ENCODE data around the gene RABGAP1. TPM values are rescaled to one million over a fixed set of nuclear protein-coding genes. Genes with fewer than 3 reads are reported as not detected.

Gene RABGAP1
- polyA plus RNA-seq, 1 donor, result 34.3 TPM

DNA sequence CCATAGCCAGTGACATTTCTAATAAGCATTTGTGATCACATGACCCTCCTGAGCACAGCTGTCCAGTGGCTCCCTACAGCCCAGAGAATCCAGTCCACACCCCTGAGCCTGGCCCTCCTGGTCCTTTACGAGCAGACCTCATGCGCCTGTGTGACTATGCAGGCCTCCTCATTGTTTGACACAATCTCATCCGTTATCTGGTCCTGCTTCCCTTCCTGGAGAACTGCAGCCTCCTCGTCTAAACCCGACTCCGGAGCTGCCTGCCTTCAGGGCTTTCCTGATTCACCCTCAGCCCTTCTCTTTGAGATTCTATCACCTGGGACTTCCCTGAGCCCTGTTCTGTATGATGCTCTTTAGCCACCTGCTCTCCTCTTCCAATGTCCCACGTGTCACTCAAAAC is 172.4 kb downstream of the RABGAP1 start:
- DNase-seq, result no peak

DNA sequence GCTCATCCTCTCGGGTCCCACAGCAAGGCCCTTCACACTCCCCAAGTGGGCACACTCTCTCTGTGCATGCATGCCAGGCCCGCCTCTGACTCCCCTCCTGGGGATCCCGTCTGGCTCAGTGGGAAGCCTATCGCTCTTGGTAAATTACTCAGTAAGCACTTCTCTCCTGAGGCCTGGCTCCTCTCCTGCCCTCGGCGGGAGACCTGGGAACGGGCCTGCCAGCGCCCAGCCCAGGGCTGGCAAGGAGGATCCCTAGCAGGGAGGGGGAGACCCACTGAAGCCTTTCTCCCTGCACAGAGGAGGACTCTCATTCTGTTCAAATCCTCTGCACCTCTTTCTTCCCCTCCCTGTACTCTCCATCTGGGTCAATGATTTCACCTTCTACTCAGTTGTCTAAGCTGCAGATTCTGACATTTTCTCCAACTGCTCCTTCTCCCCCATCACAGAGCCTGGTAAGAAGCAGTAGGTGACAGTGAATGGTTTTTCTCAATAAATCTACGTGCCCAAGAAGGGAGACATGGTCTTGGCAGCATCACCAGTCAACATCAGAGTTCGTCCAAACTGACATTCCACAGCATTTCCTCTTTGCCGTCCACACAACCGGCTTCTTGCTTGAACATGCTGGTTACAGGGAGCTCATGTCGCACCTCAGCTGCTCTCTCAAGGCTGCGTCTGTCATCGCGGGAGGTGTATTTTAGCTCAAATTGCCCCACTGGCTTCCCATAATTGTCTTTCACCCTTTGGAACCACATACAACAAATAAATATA is 174.5 kb downstream of the RABGAP1 start:
- DNase-seq, result no peak

DNA sequence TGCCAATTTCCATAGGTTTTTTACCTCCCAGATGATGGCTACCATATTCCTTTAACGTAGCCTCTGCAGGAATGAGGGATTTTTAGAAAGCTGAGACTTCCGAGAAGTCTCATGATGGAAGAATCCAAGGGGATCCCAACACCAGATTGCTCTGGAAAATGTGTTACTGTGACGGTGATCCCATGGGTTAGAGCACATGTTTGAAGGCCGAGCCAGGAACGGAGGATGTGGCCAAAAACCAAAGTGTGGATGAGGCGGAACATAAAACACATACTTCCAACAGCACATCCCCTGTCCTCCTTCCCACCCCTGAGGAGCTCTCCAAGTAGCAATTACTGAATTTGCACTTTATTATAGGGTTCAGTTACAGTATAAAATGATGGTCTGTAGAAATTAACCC is 175.2 kb downstream of the RABGAP1 start:
- no peak for DNase-seq

DNA sequence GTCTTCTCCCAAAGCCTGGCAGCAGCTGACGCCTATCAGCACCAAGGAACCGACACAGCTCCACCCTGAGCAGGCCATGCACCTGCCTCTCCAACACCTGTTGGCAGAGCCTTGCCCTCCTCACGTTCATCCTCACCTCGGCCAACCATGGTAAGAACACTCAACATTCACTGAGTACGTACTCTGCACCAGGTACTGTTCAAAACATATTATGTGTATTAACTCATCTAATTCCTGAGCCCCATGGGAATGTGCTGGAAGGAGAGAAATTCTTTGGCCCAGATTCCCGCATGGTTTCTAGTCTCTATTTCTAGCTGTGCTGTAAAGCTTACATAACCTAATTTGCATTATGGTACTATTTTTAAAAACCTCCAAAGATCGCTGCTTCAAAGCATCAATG is 178.7 kb downstream of the RABGAP1 start:
- DNase-seq, result no peak

GRCh38 chr9:123120131-123120530 is 179.3 kb downstream of the RABGAP1 start:
- no peak for DNase-seq

- DNase-seq, result no peak
Measured at GRCh38 chr9:123120953-123121352, 180.1 kb downstream of the RABGAP1 start.

DNA sequence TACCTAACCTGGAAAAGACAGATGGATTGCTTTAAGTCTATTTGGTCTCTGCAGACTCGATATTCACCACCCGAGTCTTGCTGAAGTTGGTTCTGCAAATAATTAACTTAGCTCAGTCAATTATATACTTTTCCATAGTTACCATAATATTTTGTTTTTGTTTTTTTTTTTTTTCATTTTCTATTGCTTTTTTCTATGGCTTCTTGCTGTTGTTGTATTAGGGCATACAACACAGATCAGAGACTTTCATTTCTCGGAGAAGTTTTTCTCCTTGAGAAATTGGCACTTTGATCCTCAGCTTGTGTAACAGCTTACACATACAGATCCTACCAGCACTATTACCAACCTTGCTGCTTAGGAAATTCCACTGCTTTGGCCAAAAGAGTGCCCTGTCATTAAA is 180.6 kb downstream of the RABGAP1 start:
- no peak for DNase-seq

GRCh38 chr9:123127512-123128075 is 186.8 kb downstream of the RABGAP1 start:
- DNase-seq, result no peak

GRCh38 chr9:123128591-123128990 is 187.8 kb downstream of the RABGAP1 start:
- no peak for DNase-seq

DNA sequence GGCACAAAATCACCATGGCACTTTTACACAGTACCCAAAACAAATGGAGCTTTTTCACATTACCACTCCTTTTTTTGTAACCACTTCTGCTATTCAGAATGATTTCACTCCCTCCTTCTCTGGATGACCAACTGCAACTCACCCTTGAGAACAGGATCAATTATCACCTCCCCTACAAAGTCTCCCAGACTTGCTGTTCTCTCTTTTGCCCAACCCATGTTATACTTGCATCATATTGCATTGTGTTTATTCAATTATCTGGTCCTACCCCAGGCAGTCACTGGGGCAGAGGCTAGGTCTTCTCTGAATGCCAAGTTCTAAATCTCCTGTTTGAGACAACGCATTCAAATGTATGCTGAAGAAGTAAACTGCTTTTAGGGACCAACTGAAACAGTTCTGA is 188.6 kb downstream of the RABGAP1 start:
- DNase-seq, result no peak

DNA sequence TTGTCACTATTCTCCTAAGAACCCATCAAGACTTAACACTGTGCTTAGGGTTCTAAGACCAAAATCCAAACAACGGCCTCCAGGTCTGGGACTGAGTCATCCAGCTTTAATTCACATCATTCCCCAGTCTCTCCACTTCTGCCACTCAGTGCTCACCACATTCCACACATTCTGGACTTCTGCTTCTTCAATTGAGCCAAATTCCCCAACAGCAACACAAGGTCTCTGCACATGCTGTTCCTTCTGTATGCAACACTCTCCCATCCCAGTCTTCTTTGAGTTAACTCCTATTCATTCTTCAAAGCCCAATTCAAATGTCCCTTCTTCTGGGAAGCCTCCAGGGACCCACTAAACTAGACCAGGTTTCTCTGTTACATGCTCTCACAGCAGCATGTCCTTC is 190.4 kb downstream of the RABGAP1 start:
- no peak for DNase-seq

GRCh38 chr9:123131993-123132392 is 191.2 kb downstream of the RABGAP1 start:
- DNase-seq, result no peak

DNA sequence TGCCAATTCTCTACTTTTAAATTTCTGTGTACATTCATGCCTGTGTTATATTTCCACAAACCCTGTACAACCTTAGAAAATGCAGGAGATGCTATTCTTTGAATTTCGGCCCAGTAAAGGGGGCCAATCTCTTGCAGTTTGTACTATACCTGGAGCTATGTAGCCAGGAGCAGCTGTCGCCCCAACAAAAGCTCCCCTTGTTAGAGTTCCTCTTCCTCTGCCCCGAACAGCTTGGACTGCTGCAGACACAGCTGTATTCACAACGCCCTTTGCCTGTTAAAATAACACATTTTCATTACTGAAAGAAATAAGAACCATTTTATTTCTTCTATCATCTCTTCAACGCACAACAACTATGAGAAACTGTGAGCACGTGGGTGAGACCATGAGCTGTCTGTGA is 191.9 kb downstream of the RABGAP1 start:
- no peak for DNase-seq

DNA sequence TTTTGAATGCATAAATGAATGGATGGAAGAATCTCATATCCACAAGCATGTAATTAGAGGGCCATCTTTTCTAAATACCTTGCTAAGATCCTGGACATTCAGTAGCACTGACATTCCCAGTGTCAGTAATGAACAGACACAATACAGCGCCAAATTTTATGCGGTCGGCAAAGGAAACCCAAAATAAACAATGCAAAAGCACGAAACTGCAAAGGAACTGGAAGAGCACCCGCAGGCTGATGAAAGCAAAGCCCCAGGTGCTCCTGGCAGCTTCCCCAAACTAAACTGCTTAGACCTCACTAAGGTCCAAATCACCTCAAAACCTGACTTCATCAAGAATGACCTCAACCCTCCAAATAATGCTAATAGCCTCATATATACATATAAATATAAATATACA is 194.6 kb downstream of the RABGAP1 start:
- DNase-seq, result no peak

GRCh38 chr9:123138163-123138562 is 197.3 kb downstream of the RABGAP1 start:
- no peak for DNase-seq

GRCh38 chr9:123149067-123149466 is 208.2 kb downstream of the RABGAP1 start:
- DNase-seq, result no peak

DNA sequence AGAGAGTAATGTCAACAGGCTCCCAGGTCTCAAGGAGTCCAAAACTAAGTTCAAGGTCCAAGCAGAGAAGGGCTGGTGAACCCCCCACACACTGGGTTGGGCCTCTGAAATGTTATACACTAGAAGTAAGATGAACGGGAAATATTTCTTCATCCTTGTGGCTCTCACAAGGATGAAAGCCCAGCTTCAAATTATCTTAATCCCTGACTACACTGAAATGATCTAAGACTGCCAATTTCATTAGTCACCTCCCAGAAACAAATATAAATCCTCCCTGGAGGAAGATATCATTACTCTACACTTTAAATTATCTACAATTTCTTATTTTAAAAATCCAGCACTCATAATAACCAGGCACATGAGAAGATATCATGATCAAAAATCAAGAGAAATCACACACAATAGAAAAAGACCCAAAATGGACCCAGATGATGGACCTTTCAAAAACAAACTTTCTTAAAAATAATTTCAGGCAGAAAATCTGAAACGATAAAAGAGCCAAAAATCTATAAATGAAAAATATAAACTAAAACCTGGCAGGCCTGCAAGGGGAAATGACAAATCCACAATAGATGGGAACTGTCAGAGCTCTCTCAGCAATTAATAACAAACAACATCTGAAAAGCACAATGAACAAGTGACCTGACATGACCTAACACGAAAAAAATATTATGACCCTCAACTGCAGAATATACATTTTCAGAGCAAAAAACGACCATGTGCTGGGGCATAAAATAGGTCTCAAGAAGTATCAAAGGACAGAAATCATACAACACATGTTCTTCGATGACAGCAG is 210.1 kb downstream of the RABGAP1 start:
- no peak for DNase-seq

Other genes with a start within 250 kb of the RABGAP1 start
- not detected for gene OR1L4, start 217.0 kb upstream of the RABGAP1 start, polyA plus RNA-seq (ENCODE audit: insufficient read length)
- not detected for gene OR1L6, start 198.7 kb upstream of the RABGAP1 start, polyA plus RNA-seq (ENCODE audit: insufficient read length)
- gene OR5C1, start 152.1 kb upstream of the RABGAP1 start, polyA plus RNA-seq (ENCODE audit: insufficient read length), result not detected
- gene OR1K1, start 140.9 kb upstream of the RABGAP1 start, polyA plus RNA-seq (ENCODE audit: insufficient read length), result not detected
- 15.2 TPM for gene PDCL, start 112.4 kb upstream of the RABGAP1 start, polyA plus RNA-seq (ENCODE audit: insufficient read length)
- 32.2 TPM for gene RC3H2, start 35.7 kb upstream of the RABGAP1 start, polyA plus RNA-seq (ENCODE audit: insufficient read length)
- gene ZBTB6, start 27.7 kb upstream of the RABGAP1 start, polyA plus RNA-seq (ENCODE audit: insufficient read length), result 9.1 TPM
- 8.4 TPM for gene ZBTB26, start 9.5 kb upstream of the RABGAP1 start, polyA plus RNA-seq (ENCODE audit: insufficient read length)
- 0.39 TPM for gene GPR21, start 92.6 kb downstream of the RABGAP1 start, polyA plus RNA-seq (ENCODE audit: insufficient read length)

All from hindlimb muscle (tissue), 1 donor.